Fibroblast of the aortic adventitia (primary cell): Measurements from ENCODE around the gene FOLR2. TPM values are rescaled to one million over a fixed set of nuclear protein-coding genes. Genes with fewer than 3 reads are reported as not detected.

Experiments used
- DNase-seq: peaks from one replicate; pipeline ENCODE4 v3.0.0-alpha.2; 2010; ENCODE audit warnings: low read depth
- H3K4me3 ChIP-seq: 2 replicates; pipeline ENCODE4 v1.5.1; 2011; ENCODE audit warnings: low read depth, mild to moderate bottlenecking, control low read depth, low read length, moderate library complexity
- total RNA-seq: library from RNA; depleted of rRNA; stranded (reverse); fragments of >200 nt; gene quantifications from 2 replicates; pipeline ENCODE4 v1.2.3, GENCODE V29; 2012; ENCODE audit warnings: low replicate concordance
- TF ChIP-seq, protein P1 (sequence below): IDR thresholded peaks from 2 replicates; pipeline ENCODE4 v1.5.1; 2011; ENCODE audit warnings: mild to moderate bottlenecking, low read length, control low read depth, inconsistent platforms; ENCODE audit not compliant: insufficient read depth

Gene FOLR2
- total RNA-seq, 1 donor: not detected

DNA sequence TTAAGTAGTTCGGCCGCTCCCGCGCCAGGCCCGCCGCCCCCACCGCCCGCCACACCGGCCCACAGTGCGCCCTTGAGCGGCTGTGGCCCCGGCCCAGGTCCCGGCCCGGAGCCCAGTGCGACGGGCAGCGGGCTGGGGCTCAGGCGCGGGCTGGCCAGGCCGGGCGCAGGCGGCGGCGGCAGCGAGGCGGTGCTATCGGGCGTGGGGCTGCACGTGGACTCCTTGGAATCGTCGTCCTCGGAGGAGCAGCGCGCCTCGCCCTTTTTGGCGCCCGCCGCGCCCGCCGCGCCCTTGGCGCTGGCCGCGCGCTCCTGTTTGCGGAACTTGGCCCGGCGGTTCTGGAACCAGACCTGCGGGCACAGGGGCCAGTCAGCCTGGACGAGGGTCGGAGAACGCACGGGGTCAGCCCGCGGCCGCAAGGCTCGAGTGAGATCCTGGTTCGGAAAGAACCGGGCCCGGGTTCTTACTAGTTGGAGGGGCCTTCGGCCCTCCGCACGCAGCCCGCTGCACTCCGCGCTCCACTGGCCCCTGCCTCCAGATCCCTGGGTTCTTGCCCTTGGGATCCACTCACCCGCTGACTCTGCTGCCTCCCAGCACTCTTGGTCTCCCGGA lies 23.4 kb downstream of the FOLR2 start:
- TF ChIP-seq, protein P1, sequence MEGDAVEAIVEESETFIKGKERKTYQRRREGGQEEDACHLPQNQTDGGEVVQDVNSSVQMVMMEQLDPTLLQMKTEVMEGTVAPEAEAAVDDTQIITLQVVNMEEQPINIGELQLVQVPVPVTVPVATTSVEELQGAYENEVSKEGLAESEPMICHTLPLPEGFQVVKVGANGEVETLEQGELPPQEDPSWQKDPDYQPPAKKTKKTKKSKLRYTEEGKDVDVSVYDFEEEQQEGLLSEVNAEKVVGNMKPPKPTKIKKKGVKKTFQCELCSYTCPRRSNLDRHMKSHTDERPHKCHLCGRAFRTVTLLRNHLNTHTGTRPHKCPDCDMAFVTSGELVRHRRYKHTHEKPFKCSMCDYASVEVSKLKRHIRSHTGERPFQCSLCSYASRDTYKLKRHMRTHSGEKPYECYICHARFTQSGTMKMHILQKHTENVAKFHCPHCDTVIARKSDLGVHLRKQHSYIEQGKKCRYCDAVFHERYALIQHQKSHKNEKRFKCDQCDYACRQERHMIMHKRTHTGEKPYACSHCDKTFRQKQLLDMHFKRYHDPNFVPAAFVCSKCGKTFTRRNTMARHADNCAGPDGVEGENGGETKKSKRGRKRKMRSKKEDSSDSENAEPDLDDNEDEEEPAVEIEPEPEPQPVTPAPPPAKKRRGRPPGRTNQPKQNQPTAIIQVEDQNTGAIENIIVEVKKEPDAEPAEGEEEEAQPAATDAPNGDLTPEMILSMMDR: peak; percentile 15
- peak; percentile 46 for DNase-seq
- H3K4me3 ChIP-seq: peak overlapping the region; percentile 22

DNA sequence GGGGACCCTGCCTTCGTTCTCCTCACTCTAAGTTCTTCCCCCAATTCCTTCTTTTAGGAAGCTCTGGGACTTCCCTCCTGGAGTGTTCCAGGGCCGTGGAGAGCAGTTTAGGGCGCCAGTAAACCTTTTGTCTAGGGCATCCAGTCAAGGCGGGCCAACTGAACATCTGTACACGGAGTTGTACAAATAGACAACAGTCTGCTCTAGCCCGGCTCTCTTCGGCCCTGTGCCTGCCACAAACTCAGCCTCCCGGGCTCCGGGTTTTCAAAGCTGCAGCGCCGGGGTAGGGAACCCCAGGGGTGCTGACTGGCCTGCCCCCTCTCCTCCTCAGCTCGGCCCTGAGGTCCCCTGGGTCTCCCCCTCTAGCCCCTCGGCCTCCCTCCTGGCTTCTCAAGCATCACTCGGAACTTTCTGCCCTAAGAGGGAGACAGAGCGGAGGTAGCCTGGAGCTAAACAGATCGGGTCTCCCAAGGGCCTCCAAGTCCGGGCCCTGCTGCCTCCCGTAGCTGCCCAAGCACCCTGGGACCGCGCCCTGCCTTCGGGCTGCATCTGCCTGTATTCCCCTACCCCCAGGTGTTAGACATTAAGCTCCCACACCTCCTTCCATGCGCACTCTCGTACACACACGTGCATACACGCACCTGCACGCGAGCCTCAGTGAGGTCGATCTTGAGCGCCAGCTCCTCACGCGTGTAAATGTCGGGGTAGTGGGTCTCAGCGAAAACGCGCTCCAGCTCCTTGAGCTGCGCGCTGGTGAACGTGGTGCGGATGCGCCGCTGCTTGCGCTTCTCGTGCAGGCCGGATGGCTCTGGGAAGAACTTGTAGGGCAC lies 24.1 kb downstream of the FOLR2 start:
- DNase-seq: peak; percentile 24
- TF ChIP-seq, protein P1: no peak
- no peak overlapping the region for H3K4me3 ChIP-seq

DNA sequence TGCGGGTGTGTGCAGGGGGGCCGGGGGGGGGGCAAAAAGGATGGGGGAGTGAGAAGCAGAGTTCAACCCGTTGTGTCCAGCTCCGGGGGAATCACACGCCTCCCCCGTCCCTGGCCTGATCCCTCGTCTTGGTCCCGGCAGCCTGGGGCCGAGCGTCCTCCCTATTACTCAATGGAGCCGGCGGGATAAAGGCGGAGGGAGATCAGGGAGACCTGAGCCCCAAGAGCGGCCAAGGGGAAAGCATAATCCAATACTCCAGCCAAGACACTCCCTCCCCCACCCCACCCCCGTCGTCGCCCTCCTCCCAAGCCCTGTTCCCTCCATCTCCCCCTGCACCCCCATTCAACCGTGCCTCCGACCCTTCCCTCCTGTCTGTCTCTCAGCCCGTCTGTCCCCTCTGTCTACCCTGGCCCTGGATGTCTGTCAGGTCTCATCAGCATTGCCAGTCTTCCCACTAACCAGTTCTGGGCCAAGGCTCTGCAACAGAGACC lies 24.7 kb downstream of the FOLR2 start:
- no peak overlapping the region for H3K4me3 ChIP-seq
- DNase-seq: no peak
- TF ChIP-seq, protein P1: no peak

DNA sequence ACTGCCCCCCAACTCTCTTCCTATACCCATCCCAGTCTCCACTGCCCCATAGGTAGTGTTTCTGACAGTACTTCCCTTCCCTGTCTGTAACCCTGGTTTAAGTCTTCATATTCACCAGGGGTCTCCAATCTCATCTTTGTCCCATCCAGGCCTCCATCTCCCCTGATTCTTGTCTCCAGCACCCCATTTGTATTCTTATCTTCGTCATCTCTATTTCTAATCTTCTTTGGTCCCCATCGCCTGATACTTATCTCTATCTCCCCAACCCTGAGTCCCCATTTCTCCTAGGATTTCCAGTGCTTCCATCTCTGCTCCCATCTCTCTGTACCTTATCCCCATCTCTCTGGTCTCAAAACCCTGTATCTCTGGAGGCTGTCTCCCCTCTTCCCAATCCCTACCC lies 25.5 kb downstream of the FOLR2 start:
- TF ChIP-seq, protein P1: no peak
- no peak overlapping the region for H3K4me3 ChIP-seq
- no peak for DNase-seq

DNA sequence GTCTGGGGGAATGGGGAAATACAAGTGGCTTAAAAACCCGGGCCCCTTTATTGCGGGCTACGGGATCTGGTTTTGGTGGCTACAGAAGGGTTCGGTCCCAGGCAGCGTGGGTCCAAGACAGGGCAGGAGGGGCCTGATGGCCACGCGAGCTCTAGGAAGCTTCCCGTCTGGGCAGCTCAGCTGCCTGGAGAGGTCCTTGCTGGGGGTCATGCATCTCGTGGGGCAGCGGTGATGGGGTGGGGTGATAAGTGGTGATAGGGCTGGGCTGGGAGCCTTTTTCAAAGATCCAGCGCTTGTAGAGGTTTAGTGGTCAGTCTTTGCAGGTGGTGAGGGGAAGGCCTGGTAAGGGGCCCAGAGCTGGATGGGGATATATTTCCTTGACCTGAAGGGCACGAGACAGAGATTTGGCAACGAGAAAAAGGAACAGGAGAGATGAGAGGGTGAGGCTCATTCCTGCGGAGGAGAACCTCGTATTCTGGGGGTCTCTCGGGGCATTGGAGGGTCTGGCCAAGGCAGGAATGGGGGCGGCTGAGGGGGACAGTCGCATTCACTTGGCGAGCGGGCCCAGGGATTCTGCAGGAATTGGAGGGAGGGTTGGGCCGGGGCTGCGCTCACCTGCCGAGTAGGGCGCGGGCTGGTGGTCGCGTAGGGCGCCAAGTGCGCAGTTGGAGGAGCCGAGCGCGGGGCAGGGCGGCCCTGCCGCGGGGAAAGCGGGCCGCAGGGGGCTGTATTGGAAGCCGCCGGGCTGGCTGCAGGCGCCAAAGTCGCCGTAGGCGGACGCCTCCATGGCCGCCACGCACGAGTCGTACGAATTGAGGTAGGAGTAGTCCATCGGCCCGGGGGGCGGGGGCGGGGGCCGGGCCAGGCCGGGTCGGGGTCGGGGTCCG lies 26.8 kb downstream of the FOLR2 start:
- no peak for DNase-seq
- no peak overlapping the region for H3K4me3 ChIP-seq
- TF ChIP-seq, protein P1: no peak

DNA sequence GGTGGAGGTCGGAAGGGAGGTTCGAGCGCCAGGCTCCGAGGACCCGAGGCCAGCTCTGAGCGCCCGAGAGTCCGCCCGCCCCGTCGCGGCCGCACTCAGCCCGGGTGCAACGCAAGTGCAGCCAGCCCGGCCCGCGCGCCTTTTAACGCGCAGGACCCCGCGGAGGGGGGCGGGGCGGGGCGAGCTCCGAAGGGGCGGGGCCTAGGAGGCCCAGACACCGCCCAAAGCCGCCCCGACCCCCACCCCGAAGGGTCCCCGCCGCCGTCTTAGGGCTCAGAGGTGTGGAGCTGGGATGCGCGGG lies 27.4 kb downstream of the FOLR2 start, which contains the start of gene PHOX2A:
Gene PHOX2A, minus strand, starts transcription at position 117 of the 301 bp plus-strand sequence. CDS start 172 bp downstream, outside the sequence.
- no peak within 1 kb of the TSS for H3K4me3 ChIP-seq
- TF ChIP-seq, protein P1: no peak
- no peak for DNase-seq
